GM19372 (cell line): ENCODE measurements around the gene NDUFS8.

Experiments used
- ATAC-seq: cut with Tn5 transposase; IDR thresholded peaks from one replicate; pipeline ENCODE4 v1.9.1; 2021; ENCODE audit warnings: mild to moderate bottlenecking, low read depth, moderate library complexity; ENCODE audit not compliant: unreplicated experiment

NDUFS8 gene

GRCh38 chr11:68014947-68015447 is 15.5 kb upstream of the NDUFS8 start:
- ATAC-seq, result no peak

DNA sequence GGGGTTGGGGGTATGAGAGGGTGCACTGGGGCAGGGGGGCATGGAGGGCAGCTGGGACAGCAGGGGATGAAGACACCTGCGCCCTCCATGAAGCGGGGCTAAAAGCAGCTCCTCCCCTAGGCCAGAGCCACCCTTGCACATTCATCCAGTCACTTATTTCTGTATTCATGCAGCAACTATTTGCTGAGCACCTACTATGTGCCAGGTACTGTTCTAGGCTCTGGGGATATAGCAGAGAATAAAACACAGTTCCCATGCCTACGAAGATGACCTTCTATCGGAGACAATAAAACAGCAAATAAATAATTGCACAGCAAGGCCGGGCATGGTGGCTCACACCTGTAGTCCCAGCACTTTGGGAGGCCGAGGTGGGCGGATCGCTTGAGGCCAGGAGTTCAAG is 15.0 kb upstream of the NDUFS8 start:
- ATAC-seq, result no peak

DNA sequence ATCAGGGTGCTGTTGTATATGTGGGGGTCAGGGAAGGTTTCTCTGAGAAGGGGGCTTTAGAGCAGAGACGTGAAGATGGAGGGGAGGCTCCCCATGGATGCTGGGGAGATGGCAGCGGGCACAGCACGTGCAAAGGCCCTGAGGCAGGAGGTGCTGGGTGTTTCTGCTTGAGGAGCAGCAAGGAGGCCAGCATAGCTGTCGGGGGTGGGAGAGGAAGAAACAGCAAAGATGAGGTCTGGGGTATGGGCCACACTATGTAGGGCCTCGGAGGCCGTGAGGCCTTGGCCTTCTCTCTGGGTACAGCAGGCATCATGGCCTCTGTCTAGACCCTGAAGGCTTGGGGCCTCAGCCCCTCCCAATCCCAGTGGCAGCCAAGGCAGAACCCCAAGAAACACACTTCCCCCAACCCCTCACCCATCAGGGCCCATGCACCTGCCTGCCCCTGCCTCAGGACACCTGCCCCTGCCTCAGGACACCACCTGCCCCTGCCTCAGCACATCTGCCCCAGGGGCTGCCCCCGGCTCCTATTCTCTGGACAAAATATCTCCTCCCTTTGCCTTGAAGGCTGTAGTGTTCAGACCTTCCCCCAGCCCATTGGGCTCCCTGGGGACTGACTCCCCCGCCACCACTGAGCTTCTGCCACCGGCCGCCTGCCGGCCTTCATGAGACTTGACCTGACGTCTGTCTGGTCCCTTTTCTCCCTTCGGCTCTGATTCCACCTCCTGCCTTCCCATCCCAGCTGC is 14.1 kb upstream of the NDUFS8 start:
- no peak for ATAC-seq

DNA sequence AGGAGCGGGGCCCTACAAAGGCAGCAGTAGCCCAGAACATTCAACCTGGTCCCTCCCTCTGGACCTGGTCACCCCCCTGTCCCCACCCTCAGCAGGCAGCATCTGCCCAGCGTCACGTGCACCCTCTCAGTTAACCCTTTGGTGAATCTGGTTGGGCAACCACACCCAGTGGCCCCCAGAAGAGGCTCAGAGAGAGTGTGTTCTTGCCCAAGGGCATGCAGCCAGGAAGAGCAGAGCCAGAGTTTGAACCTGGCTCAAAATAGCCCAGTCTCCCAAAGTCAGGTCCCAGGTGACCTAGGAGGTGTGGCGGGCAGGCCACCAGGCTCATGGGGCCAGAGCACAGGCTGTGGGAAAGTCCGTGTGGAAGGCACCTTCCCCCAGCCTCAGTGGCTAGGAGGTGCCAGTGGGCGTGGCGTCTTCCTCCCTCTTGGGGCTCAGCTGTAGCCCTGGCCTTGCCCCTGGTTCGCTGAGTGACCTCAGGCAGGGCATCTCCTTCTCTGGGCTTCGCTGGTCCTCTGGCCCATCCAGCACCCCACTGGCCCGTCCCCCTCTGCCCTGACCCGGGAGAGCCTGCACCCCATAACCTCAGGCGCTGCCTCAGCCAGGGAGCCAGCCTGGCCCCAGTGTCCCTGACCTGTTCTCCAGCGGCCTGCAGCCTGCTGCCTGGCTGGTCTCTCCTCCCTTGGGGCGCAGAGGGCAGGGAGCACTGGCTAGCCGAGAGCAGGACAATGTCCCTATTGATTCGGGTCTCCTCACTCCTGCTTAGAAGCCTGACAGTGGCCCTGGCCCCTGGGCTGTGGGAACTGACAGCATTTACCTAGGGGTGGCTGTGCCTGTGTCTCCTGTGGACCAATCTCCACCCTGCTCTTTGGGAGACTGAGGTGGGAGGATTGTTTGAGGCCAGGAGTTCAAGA is 13.3 kb upstream of the NDUFS8 start:
- ATAC-seq, result no peak

DNA sequence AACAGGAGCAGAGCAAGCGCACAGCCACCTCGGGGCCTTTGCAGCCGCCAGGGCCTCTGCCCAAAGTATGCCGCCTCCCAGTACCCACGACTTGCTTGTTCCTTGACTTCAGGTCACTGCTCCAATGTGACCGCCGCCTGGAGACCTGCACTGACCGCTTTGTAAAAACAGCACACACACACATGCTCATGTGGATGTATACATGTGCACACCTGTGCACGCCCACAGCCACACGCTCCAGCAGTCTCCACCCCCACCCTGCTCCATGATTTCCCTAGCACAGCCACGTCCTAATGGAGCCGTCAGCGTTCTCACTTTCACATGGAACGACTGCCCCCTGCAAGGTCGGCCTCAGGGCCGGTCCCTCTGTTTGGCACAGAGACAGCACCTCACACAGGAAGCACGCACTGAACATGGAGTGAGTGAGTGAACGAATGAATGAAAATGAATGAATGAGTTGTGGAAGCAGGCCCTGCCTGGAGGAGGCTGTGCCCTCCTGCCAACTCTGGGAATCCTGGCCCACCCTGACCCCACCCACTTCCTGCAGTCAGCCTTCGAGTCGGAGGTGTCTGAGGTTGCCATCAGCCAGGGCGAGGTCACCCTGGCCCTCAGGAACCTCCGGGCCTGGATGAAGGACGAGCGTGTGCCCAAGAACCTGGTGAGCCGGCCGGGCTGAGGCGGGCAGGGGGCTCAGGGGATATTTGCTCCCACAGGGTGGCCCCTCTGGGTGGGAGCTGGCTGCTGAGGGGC is 12.3 kb upstream of the NDUFS8 start:
- no peak for ATAC-seq

DNA sequence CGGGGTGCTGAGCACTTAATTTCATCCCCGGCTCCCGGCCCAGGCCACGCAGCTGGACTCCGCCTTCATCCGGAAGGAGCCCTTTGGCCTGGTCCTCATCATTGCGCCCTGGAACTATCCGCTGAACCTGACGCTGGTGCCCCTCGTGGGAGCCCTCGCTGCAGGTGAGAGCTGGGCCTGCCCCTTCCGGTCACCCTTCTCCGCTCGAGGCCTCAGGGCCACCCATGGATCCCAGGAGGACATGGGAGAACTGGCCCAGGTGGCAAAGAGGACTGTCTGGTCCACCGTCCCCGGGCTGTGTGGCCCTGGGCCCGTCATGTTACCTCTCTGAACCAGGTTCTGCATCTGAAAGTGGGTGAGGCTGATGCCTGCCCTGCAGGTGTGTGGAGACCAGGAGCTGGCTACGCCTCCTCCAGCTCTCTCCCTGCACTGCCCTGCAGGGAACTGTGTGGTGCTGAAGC is 11.7 kb upstream of the NDUFS8 start:
- ATAC-seq, result no peak

- no peak for ATAC-seq
Measured at GRCh38 chr11:68019486-68019885, 11.0 kb upstream of the NDUFS8 start.

DNA sequence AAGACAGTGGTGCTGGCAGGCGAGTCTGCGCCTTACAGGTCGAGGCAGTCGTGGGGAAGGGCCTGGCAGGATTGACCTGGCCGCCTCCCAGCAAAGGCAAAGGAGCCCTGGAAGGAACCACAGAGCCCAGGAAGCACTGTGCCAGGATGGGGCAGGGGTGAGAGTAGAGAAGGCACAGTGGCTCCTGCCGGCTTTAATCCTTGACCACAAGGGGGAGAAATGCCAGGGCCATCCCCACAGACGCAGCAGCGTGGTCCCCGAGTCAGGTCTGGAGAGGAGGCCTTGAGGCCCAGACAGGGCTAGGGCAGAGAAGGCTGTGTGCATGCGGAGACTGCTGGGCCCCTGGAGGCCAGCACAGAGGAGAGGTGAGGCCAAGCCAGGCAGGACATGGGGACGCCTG is 9.9 kb upstream of the NDUFS8 start:
- ATAC-seq, result no peak

DNA sequence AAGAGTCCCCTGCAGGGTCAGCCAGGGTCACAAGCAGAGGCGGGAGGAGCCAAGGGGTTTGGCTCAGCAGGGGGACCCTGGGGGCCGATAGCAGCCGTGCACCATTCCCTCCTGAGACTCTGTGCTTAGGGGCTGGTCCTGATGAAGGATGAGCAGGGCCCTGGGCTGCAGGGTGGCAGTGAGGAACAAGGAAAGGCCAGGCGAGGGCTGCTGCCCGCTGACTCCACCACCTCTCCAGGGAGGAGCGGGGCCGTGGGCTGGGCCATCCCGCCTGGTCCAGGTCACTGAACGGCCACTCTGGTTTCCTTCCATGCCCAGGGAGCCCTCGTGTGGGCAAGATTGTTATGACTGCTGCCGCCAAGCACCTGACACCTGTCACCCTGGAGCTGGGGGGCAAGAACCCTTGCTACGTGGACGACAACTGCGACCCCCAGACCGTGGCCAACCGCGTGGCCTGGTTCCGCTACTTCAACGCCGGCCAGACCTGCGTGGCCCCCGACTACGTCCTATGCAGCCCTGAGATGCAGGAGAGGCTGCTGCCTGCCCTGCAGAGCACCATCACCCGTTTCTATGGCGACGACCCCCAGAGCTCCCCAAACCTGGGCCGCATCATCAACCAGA is 9.2 kb upstream of the NDUFS8 start:
- ATAC-seq, result no peak

DNA sequence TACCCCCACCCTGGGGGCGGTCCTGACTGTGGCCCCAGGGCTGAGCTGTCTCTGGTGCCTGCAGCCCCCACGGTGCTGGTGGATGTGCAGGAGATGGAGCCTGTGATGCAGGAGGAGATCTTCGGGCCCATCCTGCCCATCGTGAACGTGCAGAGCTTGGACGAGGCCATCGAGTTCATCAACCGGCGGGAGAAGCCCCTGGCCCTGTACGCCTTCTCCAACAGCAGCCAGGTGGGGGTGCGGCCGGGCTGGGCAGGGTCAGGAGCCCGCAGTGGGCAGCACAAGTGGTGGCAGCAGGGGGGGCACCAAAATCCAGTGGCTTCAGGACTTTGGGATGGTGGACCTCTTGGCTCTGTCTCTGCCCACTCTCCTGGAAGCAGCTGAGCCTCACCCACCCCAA is 8.0 kb upstream of the NDUFS8 start:
- no peak for ATAC-seq

DNA sequence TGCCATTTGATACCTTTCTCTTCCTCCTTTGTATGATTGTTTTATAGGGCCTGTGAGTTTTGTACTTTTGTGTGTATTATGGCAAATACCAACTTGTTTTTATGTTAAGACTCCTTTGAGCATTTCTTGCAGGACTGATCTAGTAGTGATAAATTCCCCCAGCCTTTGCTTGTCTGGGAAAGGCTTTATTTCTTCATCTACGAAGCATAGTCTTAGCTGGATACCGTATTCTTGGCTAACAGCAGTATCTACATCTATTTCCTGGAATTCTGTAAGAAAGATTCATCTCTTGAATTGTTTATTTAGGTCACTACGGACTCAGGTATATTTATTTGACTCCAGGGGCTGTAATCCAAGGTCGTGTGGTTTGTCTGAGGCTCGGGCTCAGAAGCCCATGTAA is 6.0 kb upstream of the NDUFS8 start:
- ATAC-seq, result no peak

DNA sequence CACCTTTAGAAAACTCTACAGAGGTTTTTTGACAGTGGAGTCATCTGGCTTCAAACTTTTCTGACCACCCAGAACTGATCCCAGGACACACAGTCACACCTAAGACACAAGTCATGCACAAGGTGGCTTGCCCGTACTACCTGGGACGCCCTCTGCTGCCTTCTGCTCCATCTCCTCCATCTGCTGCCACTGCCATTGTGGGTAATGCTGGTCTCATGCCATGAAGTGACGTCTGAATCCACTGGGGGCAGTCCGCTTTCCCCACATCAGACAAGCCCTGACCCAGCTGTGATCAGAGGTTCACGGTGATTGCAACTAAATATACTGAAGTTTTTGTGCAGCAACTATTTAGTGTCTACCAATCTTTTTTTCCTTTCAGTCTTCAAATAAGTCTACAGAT is 5.4 kb upstream of the NDUFS8 start:
- ATAC-seq, result no peak

DNA sequence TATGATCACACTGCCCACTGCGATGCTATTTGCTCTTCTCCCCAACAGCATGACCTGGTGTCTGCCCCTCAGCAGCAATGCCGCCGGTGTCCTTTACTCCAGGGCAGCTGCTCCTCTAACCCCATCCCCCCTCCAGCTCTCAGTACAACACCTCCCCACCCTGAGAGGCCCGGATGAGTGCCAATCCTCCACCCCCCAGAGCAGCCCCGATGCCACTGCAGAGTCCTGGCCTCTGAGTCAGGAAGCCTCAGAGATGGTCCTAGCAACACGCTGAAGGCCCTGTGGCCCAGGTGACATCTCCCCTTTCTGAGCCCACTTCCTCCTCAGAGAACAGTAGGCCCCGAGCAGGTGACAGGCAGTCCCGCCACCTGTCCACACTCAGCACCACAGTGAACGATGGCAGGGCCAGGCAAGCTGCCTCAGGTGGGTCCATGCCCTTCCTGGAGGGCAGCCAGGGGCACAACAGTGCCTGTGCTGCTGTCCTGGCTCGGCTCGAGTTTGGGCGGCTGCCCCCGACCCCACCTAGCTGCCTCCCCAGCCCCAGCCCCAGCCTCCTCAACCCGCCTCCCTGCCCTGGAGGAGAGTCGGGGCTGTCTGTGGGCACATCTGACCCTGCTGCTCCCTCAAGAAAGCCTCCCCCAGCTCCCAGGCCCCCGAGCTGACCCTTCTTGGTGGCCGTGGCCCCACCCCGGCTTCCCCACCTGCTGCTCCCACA is 3.9 kb upstream of the NDUFS8 start:
- no peak for ATAC-seq

DNA sequence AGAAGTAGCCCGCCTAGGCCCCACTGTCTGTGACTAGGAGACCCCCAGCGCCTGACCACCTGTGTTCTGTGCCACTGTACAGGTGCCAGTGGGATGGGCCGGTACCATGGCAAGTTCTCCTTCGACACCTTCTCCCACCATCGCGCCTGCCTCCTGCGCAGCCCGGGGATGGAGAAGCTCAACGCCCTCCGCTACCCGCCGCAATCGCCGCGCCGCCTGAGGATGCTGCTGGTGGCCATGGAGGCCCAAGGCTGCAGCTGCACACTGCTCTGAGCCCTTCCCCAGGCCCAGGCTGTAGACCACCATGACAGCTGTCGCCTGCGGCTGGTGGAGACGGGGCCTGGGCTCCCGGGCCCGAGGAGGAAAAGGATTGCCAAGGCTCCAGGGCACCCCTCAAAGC is 2.8 kb upstream of the NDUFS8 start:
- no peak for ATAC-seq

DNA sequence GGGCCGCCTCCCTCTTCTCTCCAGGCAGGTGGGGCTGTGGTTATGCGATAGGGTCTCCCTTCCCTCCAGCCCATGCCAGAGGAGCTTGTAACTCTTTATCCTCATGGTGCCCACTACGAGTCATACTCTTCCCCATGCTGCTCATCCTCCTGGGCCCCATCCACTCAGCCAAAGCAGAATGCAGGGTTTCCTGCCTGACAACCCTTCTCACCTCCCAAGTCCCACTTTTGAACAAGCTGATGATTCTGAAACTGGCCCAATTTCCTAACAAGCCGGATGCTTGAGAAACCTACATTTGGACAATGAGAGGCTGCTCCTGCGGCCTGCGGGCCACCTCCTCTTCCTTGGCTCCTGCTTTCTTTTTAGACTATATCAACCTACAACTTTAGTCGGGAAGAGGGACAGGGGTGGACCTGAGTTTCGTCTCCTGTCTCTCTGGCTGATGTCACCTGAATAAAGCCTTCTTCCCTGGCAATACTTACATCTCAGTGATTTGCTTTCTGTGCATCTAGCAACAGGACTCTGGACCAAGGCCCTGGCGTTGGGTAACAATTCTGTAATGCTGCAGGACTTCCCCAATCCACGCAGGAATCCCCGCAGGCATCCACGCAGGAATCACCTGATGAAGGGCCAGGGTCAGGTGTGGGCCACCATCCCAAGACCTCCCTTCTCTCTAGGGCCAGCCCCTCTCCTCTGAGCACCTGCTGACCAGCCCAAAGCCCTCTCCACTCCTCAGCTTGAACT is 1.5 kb upstream of the NDUFS8 start:
- no peak for ATAC-seq

DNA sequence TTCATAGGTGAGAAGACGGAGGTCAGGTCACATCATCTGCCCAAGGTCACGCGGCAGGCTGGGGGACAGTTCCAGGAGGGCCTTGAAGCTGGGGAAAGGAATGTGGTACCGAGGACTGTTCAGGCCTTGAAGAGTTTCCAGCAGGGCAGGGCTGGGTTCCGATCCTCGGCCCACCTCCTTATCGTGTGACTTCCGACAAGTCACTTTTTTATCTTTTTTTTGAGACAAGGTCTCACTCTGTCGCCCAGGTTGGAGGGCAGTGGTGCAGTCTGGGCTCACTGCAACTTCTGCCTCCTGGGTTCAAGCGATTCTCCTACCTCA is 623 bp downstream of the NDUFS8 start:
- no peak for ATAC-seq

GRCh38 chr11:68032003-68032402 is 1.5 kb downstream of the NDUFS8 start:
- no peak for ATAC-seq

- ATAC-seq, result no peak
Measured at GRCh38 chr11:68032997-68033707, 2.7 kb downstream of the NDUFS8 start.

DNA sequence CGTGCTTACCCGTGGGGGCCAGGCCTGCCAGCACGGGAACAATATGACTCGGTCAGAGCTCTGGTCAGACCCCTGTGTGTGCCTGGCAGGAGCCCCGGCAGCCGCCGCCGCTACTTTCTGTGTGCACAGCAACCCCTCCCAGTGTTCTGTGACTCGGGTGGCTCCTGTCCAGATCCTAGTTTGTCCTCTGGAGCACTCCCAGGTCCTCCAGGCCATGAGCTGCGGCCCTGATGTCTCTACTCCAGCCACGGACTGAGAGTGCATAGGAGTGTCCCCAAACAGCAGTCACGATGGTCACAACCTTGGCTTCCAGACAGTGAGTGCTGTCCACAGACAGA is 3.2 kb downstream of the NDUFS8 start:
- no peak for ATAC-seq
